ENCODE results near the gene NOB1.
"Not testable (repeated sequence)": the region's sequence is repeated elsewhere in the genome, so short reads cannot be mapped to it uniquely, and the experiment has no call there.

GRCh38 chr16:69729030-69729429 is 25.7 kb downstream of the NOB1 start:
- TF ChIP-seq CTCF, POLR2A (IDR thresholded peaks at IDR 0.05): not testable (repeated sequence)
